GM21737 (cell line): ENCODE data around the gene LPGAT1.
"Not testable (repeated sequence)": the region's sequence is repeated elsewhere in the genome, so short reads cannot be mapped to it uniquely, and the experiment has no call there.

Experiments used
- ATAC-seq: cut with Tn5 transposase; IDR thresholded peaks from one replicate; pipeline ENCODE4 v1.9.1; 2021; ENCODE audit warnings: mild to moderate bottlenecking, moderate library complexity; ENCODE audit not compliant: unreplicated experiment

The LPGAT1 gene

GRCh38 chr1:211830328-211831142 is at the start of gene LPGAT1:
Gene LPGAT1, minus strand, starts transcription at chr1:211830763. Its CDS starts 1,467 bp downstream, at chr1:211829296.
- peak; percentile 75 for ATAC-seq

- no peak for ATAC-seq
Observed at GRCh38 chr1:211879475-211879874, 48.9 kb upstream of the LPGAT1 start.

GRCh38 chr1:211876851-211877590 is 46.5 kb upstream of the LPGAT1 start:
- ATAC-seq: no peak

GRCh38 chr1:211875541-211875940 is 45.0 kb upstream of the LPGAT1 start:
- no peak for ATAC-seq

GRCh38 chr1:211874521-211875347 is 44.2 kb upstream of the LPGAT1 start:
- no peak for ATAC-seq

GRCh38 chr1:211873731-211874130 is 43.2 kb upstream of the LPGAT1 start:
- ATAC-seq: not testable (repeated sequence)

GRCh38 chr1:211870156-211870555 is 39.6 kb upstream of the LPGAT1 start:
- no peak for ATAC-seq

GRCh38 chr1:211865180-211865579 is 34.6 kb upstream of the LPGAT1 start:
- no peak for ATAC-seq

GRCh38 chr1:211859405-211859804 is 28.8 kb upstream of the LPGAT1 start:
- ATAC-seq: no peak

GRCh38 chr1:211851174-211851573 is 20.6 kb upstream of the LPGAT1 start:
- ATAC-seq: no peak

- ATAC-seq: no peak
Observed at GRCh38 chr1:211843507-211844298, 13.1 kb upstream of the LPGAT1 start.

GRCh38 chr1:211843018-211843417 is 12.5 kb upstream of the LPGAT1 start:
- no peak for ATAC-seq

GRCh38 chr1:211842518-211842917 is 12.0 kb upstream of the LPGAT1 start:
- ATAC-seq: no peak

GRCh38 chr1:211839106-211839505 is 8.5 kb upstream of the LPGAT1 start:
- ATAC-seq: no peak

- no peak for ATAC-seq
Observed at GRCh38 chr1:211833174-211833820, 2.7 kb upstream of the LPGAT1 start.

GRCh38 chr1:211832661-211833060 is 2.1 kb upstream of the LPGAT1 start:
- no peak for ATAC-seq

- no peak for ATAC-seq
Observed at GRCh38 chr1:211831558-211832323, 1.2 kb upstream of the LPGAT1 start.

- ATAC-seq: peak; percentile 32
Observed at GRCh38 chr1:211830055-211830327, 572 bp downstream of the LPGAT1 start.

GRCh38 chr1:211829343-211830054 is 1.1 kb downstream of the LPGAT1 start:
- no peak for ATAC-seq
